MM.1S (cell line): Measurements from ENCODE around the gene MYZAP.

Experiments
- EZH2 ChIP-seq: fragments of 300-600 bp; sonication (generic); optimal IDR thresholded peaks from 2 replicates; pipeline ENCODE3; 2017; ENCODE audit warnings: low read depth, mild to moderate bottlenecking, antibody characterized with exemption, low read length, mixed read lengths
- TF ChIP-seq, protein P1 (sequence below): fragments of 300-600 bp; sonication (generic); IDR thresholded peaks from 2 replicates; pipeline ENCODE4 v1.5.1; 2016; ENCODE audit warnings: antibody characterized with exemption, low read length, mixed read lengths

DNA sequence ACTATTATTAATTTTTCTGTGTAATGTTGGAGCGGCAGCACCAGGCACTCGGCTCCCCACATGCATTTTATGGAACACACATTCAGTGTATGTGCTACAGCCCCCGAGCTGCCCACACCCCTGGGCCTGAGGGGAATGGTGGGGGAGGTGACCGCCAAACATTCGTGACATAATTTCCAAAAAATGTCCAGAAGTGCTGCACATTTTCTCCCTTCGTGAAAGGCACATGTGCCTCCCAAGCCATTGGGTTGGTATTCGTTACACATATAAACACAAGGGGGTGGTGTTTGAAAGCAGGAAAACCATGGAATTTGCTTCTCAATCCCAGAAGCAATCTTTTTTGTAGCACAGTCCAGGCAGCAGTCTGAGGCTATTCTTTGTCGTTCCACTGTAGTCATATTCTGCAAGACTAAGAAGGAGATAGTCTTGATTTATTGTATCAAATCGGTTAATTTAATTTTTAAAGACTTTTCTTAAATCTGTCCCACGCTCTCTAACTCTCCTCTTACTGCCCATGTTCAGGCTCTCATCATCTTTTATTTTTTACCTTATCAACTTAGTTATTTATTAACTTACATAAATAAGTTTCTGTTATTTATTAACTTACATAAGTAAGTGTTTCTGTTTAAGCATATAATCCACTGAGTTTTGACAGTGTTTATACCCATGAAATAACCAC is 75.6 kb downstream of the MYZAP start:
- TF ChIP-seq, protein P1, sequence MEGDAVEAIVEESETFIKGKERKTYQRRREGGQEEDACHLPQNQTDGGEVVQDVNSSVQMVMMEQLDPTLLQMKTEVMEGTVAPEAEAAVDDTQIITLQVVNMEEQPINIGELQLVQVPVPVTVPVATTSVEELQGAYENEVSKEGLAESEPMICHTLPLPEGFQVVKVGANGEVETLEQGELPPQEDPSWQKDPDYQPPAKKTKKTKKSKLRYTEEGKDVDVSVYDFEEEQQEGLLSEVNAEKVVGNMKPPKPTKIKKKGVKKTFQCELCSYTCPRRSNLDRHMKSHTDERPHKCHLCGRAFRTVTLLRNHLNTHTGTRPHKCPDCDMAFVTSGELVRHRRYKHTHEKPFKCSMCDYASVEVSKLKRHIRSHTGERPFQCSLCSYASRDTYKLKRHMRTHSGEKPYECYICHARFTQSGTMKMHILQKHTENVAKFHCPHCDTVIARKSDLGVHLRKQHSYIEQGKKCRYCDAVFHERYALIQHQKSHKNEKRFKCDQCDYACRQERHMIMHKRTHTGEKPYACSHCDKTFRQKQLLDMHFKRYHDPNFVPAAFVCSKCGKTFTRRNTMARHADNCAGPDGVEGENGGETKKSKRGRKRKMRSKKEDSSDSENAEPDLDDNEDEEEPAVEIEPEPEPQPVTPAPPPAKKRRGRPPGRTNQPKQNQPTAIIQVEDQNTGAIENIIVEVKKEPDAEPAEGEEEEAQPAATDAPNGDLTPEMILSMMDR = no peak
- TF ChIP-seq EZH2 = no peak
